GM12891 (cell line): ENCODE measurements around the gene DHCR24.

Experiments
- PAX5 ChIP-seq: IDR thresholded peaks from 2 replicates; pipeline ENCODE4 v1.6.1; 2011; ENCODE audit warnings: low read length, moderate library complexity, mild to moderate bottlenecking; ENCODE audit not compliant: insufficient read depth, severe bottlenecking
- POLR2A ChIP-seq: IDR thresholded peaks from 2 replicates; pipeline ENCODE4 v1.6.1; 2011; ENCODE audit warnings: low read depth, low read length, control low read depth
- POLR2AphosphoS5 ChIP-seq: IDR thresholded peaks from 2 replicates; pipeline ENCODE4 v1.6.1; 2011; ENCODE audit warnings: low read depth, low read length, control low read depth

DNA sequence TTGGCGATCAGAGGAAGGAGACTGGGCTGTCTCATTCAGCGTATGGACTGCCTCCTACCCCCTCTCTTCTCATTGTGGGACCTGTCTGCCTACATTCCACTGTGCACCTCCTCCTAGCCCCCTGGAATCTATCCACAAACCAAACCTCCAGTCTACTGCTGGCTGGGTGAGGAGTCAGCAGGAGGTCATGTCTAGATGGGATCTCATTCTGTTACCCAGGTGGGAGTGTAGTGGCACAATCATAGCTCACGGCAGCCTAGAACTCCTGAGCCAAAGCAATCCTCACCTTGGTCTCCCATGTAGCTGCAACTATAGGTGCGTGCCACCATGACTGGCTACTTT is 67.8 kb downstream of the DHCR24 start:
- TF ChIP-seq POLR2AphosphoS5 (no peak), PAX5 (no peak), POLR2A (no peak)
